PC-9 (cell line): ENCODE measurements around the gene PPARA. TPM values are rescaled to one million over a fixed set of nuclear protein-coding genes. Genes with fewer than 3 reads are reported as not detected.

Experiments
- BruUV-seq: library from RNA; stranded (reverse); fragments of 400-500 nt; replicated peaks from 2 replicates; lab custom pipeline; 2021; lab: Mats Ljungman, UMichigan
- CTCF ChIA-PET: fragments of 300-600 bp; sonication (Branson Sonifier 250); formaldehyde crosslinking; loops from one replicate; lab custom pipeline; 2022; ENCODE audit warnings: antibody characterized with exemption; lab: Charles Lee
- POLR2A ChIA-PET: fragments of 300-600 bp; sonication (Branson Sonifier 250); formaldehyde crosslinking; loops from one replicate; lab custom pipeline; 2022; ENCODE audit warnings: antibody characterized with exemption; ENCODE audit not compliant: unreplicated experiment; lab: Charles Lee
- DNase-seq, 2 experiments: peaks; one replicate each; pipeline versions ENCODE4 v3.0.0 to v3.0.0-alpha.2; 2015 to 2022; ENCODE audit warnings: mixed read lengths in 1 of 2
- H2AFZ ChIP-seq: fragments of 200-600 bp; sonication (generic); 2 replicates; pipeline ENCODE4 v1.8.1; 2017; ENCODE audit warnings: antibody characterized with exemption
- H3F3A ChIP-seq: fragments of 200-600 bp; sonication (generic); 2 replicates; pipeline ENCODE4 v1.8.1; 2017; ENCODE audit warnings: antibody characterized with exemption, mild to moderate bottlenecking, low read depth; ENCODE audit not compliant: insufficient read depth
- H3K27ac ChIP-seq: fragments of 200-600 bp; sonication (generic); 2 replicates; pipeline ENCODE4 v1.6.1; 2016; ENCODE audit warnings: mixed run types
- H3K27me3 ChIP-seq: fragments of 200-600 bp; sonication (generic); 2 replicates; pipeline ENCODE4 v1.6.1; 2016; ENCODE audit warnings: low read depth, mixed run types; ENCODE audit not compliant: insufficient read depth
- H3K36me3 ChIP-seq: fragments of 200-600 bp; sonication (generic); 2 replicates; pipeline ENCODE4 v1.6.1; 2016; ENCODE audit warnings: low read depth, mixed run types
- H3K4me1 ChIP-seq: fragments of 200-600 bp; sonication (generic); replicated peaks from 2 replicates; pipeline ENCODE4 v1.6.1; 2016; ENCODE audit warnings: mixed run types; ENCODE audit not compliant: insufficient read depth
- H3K4me2 ChIP-seq: fragments of 200-600 bp; sonication (generic); 2 replicates; pipeline ENCODE4 v1.6.1; 2017; ENCODE audit warnings: mixed run types
- H3K4me3 ChIP-seq: fragments of 200-600 bp; sonication (generic); 2 replicates; pipeline ENCODE4 v1.6.1; 2016; ENCODE audit warnings: mixed run types
- H3K79me2 ChIP-seq: fragments of 200-600 bp; sonication (generic); 2 replicates; pipeline ENCODE4 v1.6.1; 2017; ENCODE audit warnings: low read depth, mixed run types
- H3K9me2 ChIP-seq: fragments of 200-600 bp; sonication (generic); 2 replicates; pipeline ENCODE4 v1.8.1; 2017; ENCODE audit warnings: mild to moderate bottlenecking; ENCODE audit not compliant: insufficient read depth
- H3K9me3 ChIP-seq: fragments of 200-600 bp; sonication (generic); 2 replicates; pipeline ENCODE4 v1.8.1; 2016; ENCODE audit warnings: low read depth; ENCODE audit not compliant: insufficient read depth
- H4K20me1 ChIP-seq: fragments of 200-600 bp; sonication (generic); 2 replicates; pipeline ENCODE4 v1.8.1; 2017; ENCODE audit not compliant: insufficient read depth
- CTCF ChIP-seq: fragments of 200-600 bp; sonication (generic); conservative IDR thresholded peaks from 2 replicates; pipeline ENCODE4 v1.6.1; 2017; ENCODE audit warnings: mixed run types, antibody characterized with exemption, mild to moderate bottlenecking, moderate library complexity
- EZH2 ChIP-seq: fragments of 200-600 bp; sonication (generic); IDR thresholded peaks from 2 replicates; pipeline ENCODE4 v1.8.0; 2017; ENCODE audit warnings: antibody characterized with exemption, low read depth
- intact Hi-C: fragments of 100-400 bp; cut with micrococcal nuclease; formaldehyde crosslinking; loops from one replicate; pipeline ENCODE4 v1.10.0; 2022; ENCODE audit not compliant: unreplicated experiment
- total RNA-seq: library from RNA; stranded (reverse); gene quantifications from 2 replicates; pipeline ENCODE4 v1.2.3, GENCODE V29; 2021

PPARA gene
- total RNA-seq, 1 experiment from 2014 or later, result 43.9 TPM

DNA sequence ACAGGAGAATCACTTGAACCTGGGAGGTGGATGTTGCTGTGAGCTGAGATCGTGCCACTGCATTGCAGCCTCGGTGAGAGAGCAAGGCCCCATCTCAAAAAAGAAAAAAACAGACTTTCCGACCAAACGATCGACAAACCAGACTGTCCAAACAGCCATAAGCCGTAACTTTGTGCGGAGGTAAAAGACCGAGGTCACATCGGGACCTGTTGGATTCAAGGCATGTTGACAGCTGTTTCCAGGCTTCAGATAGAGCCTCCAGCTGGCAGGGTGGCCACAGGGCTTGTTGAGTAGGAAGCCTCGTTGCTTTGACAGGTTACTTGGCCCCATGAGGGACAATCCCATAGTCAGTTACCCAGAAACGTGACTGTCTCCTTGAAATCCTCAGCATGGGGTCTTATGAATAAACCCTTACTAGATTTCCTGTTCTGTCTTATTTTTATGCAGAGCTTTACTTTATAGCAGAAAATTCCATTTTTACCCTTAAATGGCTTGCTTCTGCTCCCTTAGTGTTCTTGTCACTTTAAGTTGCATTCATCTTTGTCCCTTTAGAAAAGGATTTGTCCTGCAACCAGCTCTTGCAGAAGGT, 22.3 kb downstream of the PPARA start:
- Histone ChIP-seq H4K20me1 (no peaks in the 10 kb centered on the region), H3K4me3 (no peak overlapping the region), H3K9me2 (no peaks in the 10 kb centered on the region), H3K27me3 (no peaks in the 10 kb centered on the region), H3K4me1 (peaks cover 24% of the 10 kb centered on the region), H3K36me3 (no peaks in the 10 kb centered on the region), H3K9me3 (no peaks in the 10 kb centered on the region), H3K79me2 (peaks cover 11% of the 10 kb centered on the region; the same call in 1 of the 2 replicates), H3K27ac (0 out of 2 replicates have a peak overlapping the region, but pooled peaks have one; percentile 17), H3K4me2 (peak overlapping the region; percentile 51), H3F3A (peaks cover 21% of the 10 kb centered on the region), H2AFZ (no peak overlapping the region)
- intact Hi-C loops, result no loop called here
- TSS peak; percentile 27 for BruUV-seq
- no peak for TF ChIP-seq CTCF
- TF ChIP-seq EZH2, result no peak
- POLR2A ChIA-PET, result interaction anchor here (0.6 kb wide), 1 partner anchor 103 kb away, joined by 3 read pairs; no protein-coding TSS in a partner anchor
- CTCF ChIA-PET, result no interaction called here
- no peak for DNase-seq

GRCh38 chr22:46173152-46173551, 22.8 kb downstream of the PPARA start:
- H4K20me1 ChIP-seq, result no peaks in the 10 kb centered on the region
- H3F3A ChIP-seq, result peaks cover 21% of the 10 kb centered on the region
- H3K36me3 ChIP-seq, result peaks cover 4% of the 10 kb centered on the region; the same call in 1 of the 2 replicates
- H3K4me2 ChIP-seq, result no peak overlapping the region
- no peak for TF ChIP-seq EZH2
- TF ChIP-seq CTCF, result no peak
- CTCF ChIA-PET, result no interaction called here
- peaks cover 11% of the 10 kb centered on the region; the same call in 1 of the 2 replicates for H3K79me2 ChIP-seq
- no peak overlapping the region for H2AFZ ChIP-seq
- no peaks in the 10 kb centered on the region for H3K9me2 ChIP-seq
- intact Hi-C loops, result no loop called here
- no peak overlapping the region for H3K4me3 ChIP-seq
- H3K4me1 ChIP-seq, result peaks cover 24% of the 10 kb centered on the region
- no peak overlapping the region for H3K27ac ChIP-seq
- H3K27me3 ChIP-seq, result no peaks in the 10 kb centered on the region
- no peaks in the 10 kb centered on the region for H3K9me3 ChIP-seq
- no peak for DNase-seq
- no TSS peak for BruUV-seq
- POLR2A ChIA-PET, result interaction anchor here (0.6 kb wide), 1 partner anchor 104 kb away, joined by 3 read pairs; no protein-coding TSS in a partner anchor

GRCh38 chr22:46175631-46176030, 25.3 kb downstream of the PPARA start:
- Histone ChIP-seq H4K20me1 (no peaks in the 10 kb centered on the region), H3K27me3 (no peaks in the 10 kb centered on the region), H3K4me3 (no peak overlapping the region), H3K9me3 (peaks cover 22% of the 10 kb centered on the region), H3K36me3 (peaks cover 27% of the 10 kb centered on the region), H3K9me2 (no peaks in the 10 kb centered on the region), H3K79me2 (peaks cover 11% of the 10 kb centered on the region; the same call in 1 of the 2 replicates), H2AFZ (no peak overlapping the region), H3K4me2 (no peak overlapping the region), H3K4me1 (peaks cover 21% of the 10 kb centered on the region), H3F3A (peaks cover 19% of the 10 kb centered on the region), H3K27ac (no peak overlapping the region)
- POLR2A ChIA-PET, result no interaction called here
- CTCF ChIA-PET, result no interaction called here
- no peak for DNase-seq
- intact Hi-C loops, result no loop called here
- BruUV-seq, result no TSS peak
- TF ChIP-seq CTCF (no peak), EZH2 (no peak)
